22Rv1 (cell line): Measurements from ENCODE around the gene CD58.

ENCODE experiments used
- H3K27ac ChIP-seq: fragments of 450-650 bp; 2 replicates; pipeline ENCODE4 v1.5.1; 2017
- CTCF ChIP-seq: fragments of 450-650 bp; IDR thresholded peaks from 2 replicates; pipeline ENCODE4 v1.5.1; 2017; ENCODE audit warnings: mild to moderate bottlenecking
- ZFX ChIP-seq: fragments of 450-650 bp; IDR thresholded peaks from 2 replicates; pipeline ENCODE4 v1.6.1; 2017; ENCODE audit warnings: antibody characterized with exemption, borderline replicate concordance

Gene CD58

GRCh38 chr1:116516631-116517030 is 54.2 kb downstream of the CD58 start:
- TF ChIP-seq CTCF (no peak), ZFX (no peak)
- H3K27ac ChIP-seq: no peak overlapping the region

GRCh38 chr1:116515702-116516101 is 55.1 kb downstream of the CD58 start:
- H3K27ac ChIP-seq: no peak overlapping the region
- TF ChIP-seq CTCF: no peak
- no peak for TF ChIP-seq ZFX

- H3K27ac ChIP-seq: no peak overlapping the region
- TF ChIP-seq CTCF: no peak
- no peak for TF ChIP-seq ZFX
Observed at GRCh38 chr1:116514708-116515525, 55.9 kb downstream of the CD58 start.

- no peak overlapping the region for H3K27ac ChIP-seq
- TF ChIP-seq CTCF: no peak
- TF ChIP-seq ZFX: no peak
Observed at GRCh38 chr1:116513956-116514355, 56.9 kb downstream of the CD58 start.

- no peak overlapping the region for H3K27ac ChIP-seq
- no peak for TF ChIP-seq CTCF
- TF ChIP-seq ZFX: no peak
Observed at GRCh38 chr1:116511459-116512019, 59.3 kb downstream of the CD58 start.

GRCh38 chr1:116510361-116510760 is 60.5 kb downstream of the CD58 start:
- no peak for TF ChIP-seq CTCF
- TF ChIP-seq ZFX: no peak
- H3K27ac ChIP-seq: no peak overlapping the region
